ENCODE results near the gene PSORS1C2. TPM values are rescaled to one million over a fixed set of nuclear protein-coding genes. Genes with fewer than 3 reads are reported as not detected.

PSORS1C2 gene
- total RNA-seq, 1 experiment from 2014 or later, result not detected

- in situ Hi-C loops (cut with HindIII; ENCODE audit: low sequenced_read_pairs), result no loop called here
- no peak for DNase-seq (ENCODE audit: low spot score)
Observed at GRCh38 chr6:31090973-31091364, 47.9 kb downstream of the PSORS1C2 start.

GRCh38 chr6:31090275-31090972 lies 48.4 kb downstream of the PSORS1C2 start:
- in situ Hi-C loops (cut with HindIII; ENCODE audit: low sequenced_read_pairs), result no loop called here
- DNase-seq (ENCODE audit: low spot score), result no peak

Other genes starting within 250 kb of the PSORS1C2 start
- gene GTF2H4, start 230.9 kb downstream of the PSORS1C2 start, total RNA-seq (2014; rRNA removed; shearing (Covaris generic)), result 46.2 and 51.9 TPM in 2 replicates
- 74.5 and 105 TPM in 2 replicates for gene VARS2, start 224.8 kb downstream of the PSORS1C2 start, total RNA-seq (2014; rRNA removed; shearing (Covaris generic))
- gene SFTA2, start 206.9 kb downstream of the PSORS1C2 start, total RNA-seq (2014; rRNA removed; shearing (Covaris generic)), result not detected in 2 replicates
- gene MUCL3, start 198.1 kb downstream of the PSORS1C2 start, total RNA-seq (2014; rRNA removed; shearing (Covaris generic)), result not detected in 2 replicates
- not detected in 2 replicates for gene MUC21, start 155.3 kb downstream of the PSORS1C2 start, total RNA-seq (2014; rRNA removed; shearing (Covaris generic))
- gene MUC22, start 128.6 kb downstream of the PSORS1C2 start, total RNA-seq (2014; rRNA removed; shearing (Covaris generic)), result not detected in 2 replicates
- gene C6orf15, start 26.5 kb downstream of the PSORS1C2 start, total RNA-seq (2014; rRNA removed; shearing (Covaris generic)), result not detected in 2 replicates
- gene PSORS1C1, start 24.3 kb downstream of the PSORS1C2 start, total RNA-seq (2014; rRNA removed; shearing (Covaris generic)), result not detected in 2 replicates
- gene CDSN, start 18.6 kb downstream of the PSORS1C2 start, total RNA-seq (2014; rRNA removed; shearing (Covaris generic)), result not detected in 2 replicates
- 33.6 and 37.5 TPM in 2 replicates for gene CCHCR1, start 18.7 kb upstream of the PSORS1C2 start, total RNA-seq (2014; rRNA removed; shearing (Covaris generic))
- 16.1 and 19.4 TPM in 2 replicates for gene TCF19, start 19.5 kb upstream of the PSORS1C2 start, total RNA-seq (2014; rRNA removed; shearing (Covaris generic))
- 0.18 TPM in 1 of 2 replicates, not detected in the other for gene POU5F1, start 31.6 kb upstream of the PSORS1C2 start, total RNA-seq (2014; rRNA removed; shearing (Covaris generic))
- gene HLA-C, start 133.0 kb upstream of the PSORS1C2 start, total RNA-seq (2014; rRNA removed; shearing (Covaris generic)), result 45.5 and 52.0 TPM in 2 replicates
- gene HLA-B, start 218.1 kb upstream of the PSORS1C2 start, total RNA-seq (2014; rRNA removed; shearing (Covaris generic)), result 9.0 and 25.4 TPM in 2 replicates

All from G401 (cell line).